Measurements from ENCODE around the gene CAPN14.
"Not testable (repeated sequence)": the region's sequence is repeated elsewhere in the genome, so short reads cannot be mapped to it uniquely, and the experiment has no call there.

Gene CAPN14

GRCh38 chr2:31197669-31198068 lies 19.6 kb downstream of the CAPN14 start:
- DNase-seq (ENCODE audit: low read depth in 2 of 2, low spot score in 1 of 2) = no peak

- DNase-seq (ENCODE audit: low read depth in 2 of 2, low spot score in 1 of 2) = no peak
Measured at GRCh38 chr2:31197166-31197565, 20.1 kb downstream of the CAPN14 start.

- no peak for DNase-seq (ENCODE audit: low read depth in 2 of 2, low spot score in 1 of 2)
Measured at GRCh38 chr2:31196622-31197021, 20.7 kb downstream of the CAPN14 start.

- DNase-seq (ENCODE audit: low read depth in 2 of 2, low spot score in 1 of 2) = no peak
Measured at GRCh38 chr2:31193806-31194205, 23.5 kb downstream of the CAPN14 start.

DNA sequence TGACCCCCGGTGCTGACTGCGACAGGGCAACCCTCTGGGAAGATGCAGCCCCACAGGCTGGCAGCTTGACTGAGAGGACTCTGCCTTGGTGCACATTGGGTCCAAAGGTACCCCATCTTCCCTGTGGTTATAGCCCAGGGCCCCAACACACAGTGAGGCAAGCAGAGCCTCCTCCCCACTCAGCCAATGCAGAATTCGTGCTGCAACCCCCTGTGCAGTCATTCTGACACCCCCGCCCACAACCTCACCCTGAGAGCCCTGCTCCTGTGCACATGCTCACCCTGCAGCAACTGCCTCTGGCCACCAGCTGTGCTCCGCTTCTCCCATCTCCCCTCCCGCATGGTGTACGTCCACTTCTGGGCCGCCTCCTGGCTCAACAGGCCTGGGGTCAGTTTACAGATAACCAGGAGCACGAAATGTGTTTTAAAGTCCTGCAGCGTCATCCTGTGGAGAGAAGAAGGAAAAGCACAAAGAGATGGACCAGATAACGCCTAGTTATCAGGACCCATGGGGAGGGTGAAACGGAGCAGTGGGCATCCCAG lies 24.4 kb downstream of the CAPN14 start:
- DNase-seq (ENCODE audit: low read depth in 2 of 2, low spot score in 1 of 2) = no peak

GRCh38 chr2:31192396-31192795 lies 24.9 kb downstream of the CAPN14 start:
- DNase-seq (ENCODE audit: low read depth in 2 of 2, low spot score in 1 of 2) = no peak

- DNase-seq (ENCODE audit: low read depth in 2 of 2, low spot score in 1 of 2) = no peak
Measured at GRCh38 chr2:31191931-31192330, 25.4 kb downstream of the CAPN14 start.

GRCh38 chr2:31190188-31190587 lies 27.1 kb downstream of the CAPN14 start:
- DNase-seq (ENCODE audit: low read depth in 2 of 2, low spot score in 1 of 2) = no peak

DNA sequence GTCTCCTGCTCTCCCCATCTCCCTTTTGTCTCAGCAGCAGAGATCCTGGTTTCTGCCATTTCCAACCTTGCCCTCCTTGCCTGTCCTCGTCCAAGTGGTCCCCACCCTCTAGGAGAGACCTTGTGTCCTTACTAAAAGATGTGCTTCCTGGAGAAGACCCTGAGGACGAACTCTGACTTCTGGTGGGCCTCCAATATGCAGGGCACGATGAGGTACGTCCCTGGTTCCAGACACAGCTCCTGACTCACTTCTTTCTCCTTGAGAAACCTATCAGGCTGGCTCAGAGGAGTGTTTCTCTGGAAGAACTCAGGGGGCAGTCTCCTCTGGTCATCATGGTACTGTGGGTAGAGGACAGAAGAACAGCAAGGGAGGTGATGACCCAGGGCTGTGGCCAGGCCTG lies 28.2 kb downstream of the CAPN14 start:
- DNase-seq (ENCODE audit: low read depth in 2 of 2, low spot score in 1 of 2) = no peak

DNA sequence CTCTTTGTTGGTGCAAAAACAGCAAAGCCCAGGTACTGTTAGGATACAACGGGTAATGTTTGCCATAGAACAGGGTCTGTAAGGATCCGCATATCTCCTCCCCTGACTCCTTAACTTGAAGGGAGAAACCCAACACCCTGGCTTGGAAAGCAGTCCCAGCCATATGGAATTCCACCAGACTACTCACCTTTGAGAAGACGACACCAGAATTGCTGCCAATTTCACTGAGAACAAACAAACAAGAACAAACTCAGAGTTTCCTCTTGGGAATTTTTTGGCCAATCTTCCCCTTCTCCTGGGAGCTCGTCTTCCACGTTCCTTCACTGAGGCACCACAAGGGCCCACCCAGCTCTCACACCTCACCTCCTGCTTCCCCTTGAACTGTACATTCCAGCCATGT lies 29.2 kb downstream of the CAPN14 start:
- no peak for DNase-seq (ENCODE audit: low read depth in 2 of 2, low spot score in 1 of 2)

GRCh38 chr2:31187166-31187565 lies 30.1 kb downstream of the CAPN14 start:
- DNase-seq (ENCODE audit: low read depth in 2 of 2, low spot score in 1 of 2) = no peak

DNA sequence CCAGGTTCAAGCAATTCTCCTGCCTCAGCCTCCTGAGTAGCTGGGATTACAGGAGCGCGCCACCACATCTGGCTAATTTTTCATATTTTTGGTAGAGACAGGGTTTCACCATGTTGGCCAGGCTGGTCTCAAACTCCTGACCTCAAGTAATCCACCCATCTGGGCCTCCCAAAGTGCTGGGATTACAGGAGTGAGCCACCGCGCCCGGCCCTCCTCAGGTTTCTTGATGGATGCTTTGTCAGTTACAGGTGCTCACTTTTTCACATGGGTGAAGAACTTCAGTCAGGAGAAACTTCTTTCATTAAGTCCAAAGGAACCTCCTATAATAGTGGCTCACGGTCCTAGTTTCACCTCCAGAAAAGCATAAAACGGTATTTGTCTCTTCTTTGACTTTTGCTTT lies 33.3 kb downstream of the CAPN14 start:
- DNase-seq (ENCODE audit: low read depth in 2 of 2, low spot score in 1 of 2) = not testable (repeated sequence)

DNA sequence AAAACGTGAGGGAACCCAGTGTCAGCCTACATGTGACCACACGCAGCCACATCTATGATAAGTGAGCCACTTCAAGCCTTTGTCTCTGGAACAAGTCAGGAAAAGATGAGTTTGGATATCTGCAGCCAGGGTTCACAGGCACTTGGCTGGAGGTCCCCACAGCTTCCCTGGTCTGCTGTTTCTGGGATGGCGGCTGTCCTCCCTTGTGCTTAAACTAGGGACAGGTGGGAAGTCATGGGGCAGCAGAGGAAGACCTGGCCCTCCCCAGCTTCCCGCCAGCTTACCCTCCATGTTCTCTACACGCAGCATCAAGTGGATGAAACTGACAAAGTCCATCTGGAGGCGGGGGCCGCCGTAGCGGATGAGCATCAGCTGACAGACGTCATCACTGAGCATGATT lies 40.6 kb downstream of the CAPN14 start:
- no peak for DNase-seq (ENCODE audit: low read depth in 2 of 2, low spot score in 1 of 2)

- DNase-seq (ENCODE audit: low read depth in 2 of 2, low spot score in 1 of 2) = no peak
Measured at GRCh38 chr2:31171142-31171541, 46.2 kb downstream of the CAPN14 start.

- peak in 1 of 2 donors; percentile 9 for DNase-seq (ENCODE audit: low read depth in 2 of 2, low spot score in 1 of 2)
Measured at GRCh38 chr2:31170071-31170698, 47.1 kb downstream of the CAPN14 start.

GRCh38 chr2:31168291-31168690 lies 49.0 kb downstream of the CAPN14 start:
- no peak for DNase-seq (ENCODE audit: low read depth in 2 of 2, low spot score in 1 of 2)

DNA sequence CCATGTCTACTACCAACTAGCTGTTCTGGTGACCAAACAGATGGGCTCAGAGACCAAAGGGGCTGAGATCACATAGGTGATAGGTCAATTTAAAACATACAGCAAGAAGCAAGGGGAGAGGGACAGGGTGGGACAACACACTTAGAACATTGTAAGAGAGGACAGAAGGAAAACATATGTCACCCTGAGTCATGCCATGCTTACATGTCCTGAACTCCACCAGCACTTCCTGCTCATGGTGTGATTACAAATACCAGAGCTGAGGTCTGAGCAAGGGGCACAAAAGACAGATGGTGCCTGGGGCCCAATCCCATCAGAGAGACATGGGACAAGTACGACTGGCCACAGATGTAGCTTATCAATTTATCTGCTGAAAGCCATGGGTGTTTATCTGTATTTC lies 50.4 kb downstream of the CAPN14 start:
- no peak for DNase-seq (ENCODE audit: low read depth in 2 of 2, low spot score in 1 of 2)

- DNase-seq (ENCODE audit: low read depth in 2 of 2, low spot score in 1 of 2) = no peak
Measured at GRCh38 chr2:31163011-31163539, 54.2 kb downstream of the CAPN14 start.

DNA sequence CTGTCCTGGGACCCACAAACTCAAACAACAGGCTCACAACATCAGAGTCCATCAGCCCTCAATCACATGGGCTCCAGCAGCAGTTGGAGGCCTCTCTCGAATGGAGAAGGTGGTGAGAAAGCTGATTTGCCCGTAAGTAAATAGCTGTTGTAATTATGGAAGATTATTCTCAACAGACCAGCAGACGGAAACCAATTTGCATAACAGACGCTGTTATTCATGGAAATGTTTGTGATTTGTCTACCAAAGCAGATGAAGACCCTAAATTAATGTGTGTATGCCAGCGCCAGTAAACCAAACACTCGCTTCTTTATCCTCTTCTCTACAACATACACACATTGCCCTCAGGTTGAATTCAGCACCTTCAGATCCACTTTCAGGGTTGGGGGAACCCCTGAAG lies 55.7 kb downstream of the CAPN14 start:
- DNase-seq (ENCODE audit: low read depth in 2 of 2, low spot score in 1 of 2) = no peak

GRCh38 chr2:31151501-31151900 lies 65.8 kb downstream of the CAPN14 start:
- no peak for DNase-seq (ENCODE audit: low read depth in 2 of 2, low spot score in 1 of 2)

GRCh38 chr2:31150120-31150670 lies 67.1 kb downstream of the CAPN14 start:
- no peak for DNase-seq (ENCODE audit: low read depth in 2 of 2, low spot score in 1 of 2)

DNA sequence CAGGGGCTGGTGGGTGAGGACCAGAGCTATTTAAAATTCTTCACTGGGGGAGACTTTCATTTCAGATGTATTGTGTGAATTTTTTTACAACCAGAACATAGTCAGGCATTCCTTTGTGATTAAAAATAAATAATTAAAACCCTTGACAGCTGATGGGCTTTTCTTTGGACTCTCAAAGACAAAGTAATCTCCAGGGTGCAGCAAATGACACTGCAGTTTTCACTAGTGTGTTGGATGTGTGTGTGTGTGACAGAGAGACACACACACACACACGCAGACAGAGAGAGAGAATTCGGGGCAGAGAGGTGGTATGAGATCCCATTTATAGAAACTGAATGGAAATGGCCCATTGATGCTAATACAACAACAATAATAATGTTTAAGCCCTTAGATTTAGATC lies 68.8 kb downstream of the CAPN14 start:
- no peak for DNase-seq (ENCODE audit: low read depth in 2 of 2, low spot score in 1 of 2)

DNA sequence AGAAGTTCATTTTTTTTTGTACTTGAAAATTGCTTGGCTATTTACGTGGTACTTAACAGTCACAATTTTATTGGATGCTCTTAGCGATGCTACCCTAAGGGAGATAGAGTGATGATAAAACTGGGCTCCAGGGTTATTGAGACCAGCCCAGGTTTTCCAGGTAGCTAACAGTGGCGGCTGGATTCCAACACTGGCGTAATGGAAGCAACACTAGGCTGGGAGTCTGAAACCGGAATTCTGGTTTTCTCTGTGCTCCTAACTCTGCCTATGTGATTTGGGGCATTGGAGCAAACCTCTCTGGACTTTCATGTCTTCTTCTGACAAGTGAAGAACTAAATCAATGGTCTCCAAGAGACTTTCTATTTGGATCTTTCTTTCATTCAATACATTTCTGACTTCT lies 69.7 kb downstream of the CAPN14 start:
- no peak for DNase-seq (ENCODE audit: low read depth in 2 of 2, low spot score in 1 of 2)

Measured in stimulated activated CD8-positive, alpha-beta memory T cell treated with anti-CD3 and anti-CD28 coated beads, Interleukin-4, amount 100 ng/mL, for 4 hours (primary cell).